Testis (tissue), 2 donors: Measurements from ENCODE around the gene GRB14.

Experiments used
- CTCF ChIP-seq, 3 experiments: fragments of 450-650 bp in 2 of 3; fragments of 200-600 bp in 1 of 3; sonication (generic) in 1 of 3; IDR thresholded peaks; one replicate each; pipeline ENCODE4 v1.5.1; 2016 to 2019; ENCODE audit warnings: antibody characterized with exemption in 3 of 3, mild to moderate bottlenecking in 2 of 3, moderate library complexity in 1 of 3
- POLR2A ChIP-seq: fragments of 450-650 bp; IDR thresholded peaks from one replicate; pipeline ENCODE4 v1.6.1; 2017; ENCODE audit warnings: antibody characterized with exemption, mild to moderate bottlenecking, moderate library complexity

- TF ChIP-seq POLR2A (no peak), CTCF (IDR thresholded peaks at IDR 0.05) (no peak)
These were observed 35.8 kb upstream of the GRB14 start for GRCh38 chr2:164657129-164657528.
